GM12875 (cell line): ENCODE measurements around the gene VSIR.

Source experiments
- H3K4me3 ChIP-seq: one replicate; pipeline ENCODE4 v1.5.1; 2011; ENCODE audit warnings: low read depth, low read length, control low read depth
- TF ChIP-seq, protein P1 (sequence below): IDR thresholded peaks from 2 replicates; pipeline ENCODE4 v1.5.1; 2011; ENCODE audit warnings: low read depth, mild to moderate bottlenecking, control low read depth, inconsistent platforms, low read length, moderate library complexity, borderline replicate concordance; ENCODE audit not compliant: insufficient read depth

The VSIR gene

GRCh38 chr10:71719042-71719441 is 54.3 kb downstream of the VSIR start:
- H3K4me3 ChIP-seq = no peak overlapping the region
- TF ChIP-seq, protein P1, sequence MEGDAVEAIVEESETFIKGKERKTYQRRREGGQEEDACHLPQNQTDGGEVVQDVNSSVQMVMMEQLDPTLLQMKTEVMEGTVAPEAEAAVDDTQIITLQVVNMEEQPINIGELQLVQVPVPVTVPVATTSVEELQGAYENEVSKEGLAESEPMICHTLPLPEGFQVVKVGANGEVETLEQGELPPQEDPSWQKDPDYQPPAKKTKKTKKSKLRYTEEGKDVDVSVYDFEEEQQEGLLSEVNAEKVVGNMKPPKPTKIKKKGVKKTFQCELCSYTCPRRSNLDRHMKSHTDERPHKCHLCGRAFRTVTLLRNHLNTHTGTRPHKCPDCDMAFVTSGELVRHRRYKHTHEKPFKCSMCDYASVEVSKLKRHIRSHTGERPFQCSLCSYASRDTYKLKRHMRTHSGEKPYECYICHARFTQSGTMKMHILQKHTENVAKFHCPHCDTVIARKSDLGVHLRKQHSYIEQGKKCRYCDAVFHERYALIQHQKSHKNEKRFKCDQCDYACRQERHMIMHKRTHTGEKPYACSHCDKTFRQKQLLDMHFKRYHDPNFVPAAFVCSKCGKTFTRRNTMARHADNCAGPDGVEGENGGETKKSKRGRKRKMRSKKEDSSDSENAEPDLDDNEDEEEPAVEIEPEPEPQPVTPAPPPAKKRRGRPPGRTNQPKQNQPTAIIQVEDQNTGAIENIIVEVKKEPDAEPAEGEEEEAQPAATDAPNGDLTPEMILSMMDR = no peak

DNA sequence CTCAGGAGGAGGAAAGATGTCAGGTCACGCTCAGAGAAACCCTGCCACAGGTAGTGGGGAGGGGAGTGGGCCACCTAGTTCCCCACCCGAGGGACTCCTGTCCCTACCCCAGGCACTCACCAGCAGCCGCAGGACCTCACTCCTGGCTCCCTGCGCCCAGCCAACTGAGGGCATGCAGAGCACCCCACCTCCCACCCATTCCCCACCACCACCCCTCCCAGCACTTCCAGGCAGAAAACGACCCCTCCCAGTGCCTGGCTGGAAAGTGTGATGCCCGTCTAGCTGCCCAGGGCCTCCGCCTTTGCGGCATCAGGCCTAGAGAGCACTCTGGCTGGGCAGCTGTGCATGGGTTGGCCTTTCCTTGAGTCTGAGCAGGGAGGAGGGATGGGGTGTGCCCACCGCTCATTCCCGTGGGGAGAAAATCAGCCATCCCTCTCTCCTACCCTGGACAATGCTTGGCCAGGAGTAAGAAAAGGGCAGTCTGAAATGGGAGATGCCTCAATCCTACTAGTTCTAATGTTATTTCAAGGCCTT is 55.1 kb downstream of the VSIR start:
- TF ChIP-seq, protein P1 = no peak
- no peak overlapping the region for H3K4me3 ChIP-seq

GRCh38 chr10:71717551-71717951 is 55.8 kb downstream of the VSIR start:
- H3K4me3 ChIP-seq = no peak overlapping the region
- TF ChIP-seq, protein P1 = no peak

DNA sequence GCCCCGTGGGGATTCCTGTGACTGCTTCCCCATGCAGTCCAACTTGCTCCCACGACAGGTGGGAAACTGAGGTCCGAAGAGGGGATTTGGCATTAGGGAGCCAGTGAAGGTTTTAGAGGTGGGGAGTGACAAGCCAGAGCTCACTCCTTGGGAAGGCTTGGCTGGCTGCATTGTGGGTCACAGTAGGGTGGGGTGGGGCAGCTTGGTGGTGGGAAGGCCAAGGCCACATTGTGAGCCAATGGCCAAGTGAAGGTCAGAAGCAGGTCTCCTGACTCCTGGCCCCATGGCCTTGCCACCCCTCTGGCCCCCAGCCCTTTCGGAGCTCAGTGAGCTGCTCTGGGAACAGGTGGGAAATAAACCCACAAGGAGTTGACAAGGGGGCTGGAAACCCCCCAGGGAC is 56.3 kb downstream of the VSIR start:
- TF ChIP-seq, protein P1 = no peak
- no peak overlapping the region for H3K4me3 ChIP-seq

GRCh38 chr10:71716426-71716825 is 56.9 kb downstream of the VSIR start:
- TF ChIP-seq, protein P1 = no peak
- no peak overlapping the region for H3K4me3 ChIP-seq

DNA sequence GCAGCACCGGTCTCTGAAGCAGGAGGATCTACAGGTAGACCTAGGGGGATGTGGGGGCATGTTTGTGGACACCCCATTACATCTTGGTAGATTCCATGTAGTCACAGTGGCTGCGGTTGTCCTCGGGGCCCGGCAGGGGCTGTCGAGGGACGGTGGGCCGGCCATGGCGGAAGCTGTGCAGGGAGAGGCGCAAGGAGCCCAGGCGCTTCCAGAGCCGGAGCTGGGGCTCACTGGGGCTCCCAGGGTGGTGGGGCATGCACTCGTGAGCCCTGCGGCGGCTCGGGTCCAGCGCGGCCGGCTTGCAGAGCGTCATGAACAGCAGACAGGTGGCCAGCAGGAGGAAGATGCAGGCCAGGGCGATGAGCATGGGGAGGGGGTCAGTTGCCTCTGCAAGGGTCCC is 57.5 kb downstream of the VSIR start:
- TF ChIP-seq, protein P1 = no peak
- no peak overlapping the region for H3K4me3 ChIP-seq

DNA sequence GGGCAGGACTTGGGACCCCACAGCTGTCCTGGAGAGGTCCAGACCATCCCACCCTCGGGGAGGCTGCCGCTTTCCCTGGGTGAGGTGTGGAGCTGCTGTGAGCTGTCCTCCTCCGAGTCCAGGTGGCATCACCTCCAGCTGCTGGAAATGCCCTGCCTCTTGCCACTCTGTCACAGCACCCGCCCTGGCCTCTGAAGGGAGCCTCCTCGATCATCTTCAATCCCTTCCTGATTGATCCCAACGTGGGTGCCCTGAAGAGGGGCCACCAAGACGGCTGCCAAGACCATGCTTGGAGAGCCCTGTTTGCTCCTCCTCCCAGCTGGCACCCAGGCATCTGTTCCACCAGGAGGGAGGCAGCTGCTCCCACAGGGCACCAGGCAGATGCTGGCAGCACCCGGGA is 58.3 kb downstream of the VSIR start:
- H3K4me3 ChIP-seq = no peak overlapping the region
- TF ChIP-seq, protein P1 = no peak
